SU-DHL-6 (cell line): ENCODE results near the gene SCD5.
"Not testable (repeated sequence)": the region's sequence is repeated elsewhere in the genome, so short reads cannot be mapped to it uniquely, and the experiment has no call there.

ENCODE experiments used
- EZH2phosphoT487 ChIP-seq: fragments of 200-600 bp; sonication (generic), shearing (Covaris generic); conservative IDR thresholded peaks from 2 replicates; pipeline ENCODE4 v1.6.1; 2018; ENCODE audit warnings: mild to moderate bottlenecking, antibody characterized with exemption, low read length, moderate library complexity, mixed read lengths
- TF ChIP-seq, protein P1 (sequence below): fragments of 200-600 bp; sonication (generic); IDR thresholded peaks from one replicate; pipeline ENCODE4 v1.5.1; 2017; ENCODE audit warnings: antibody characterized with exemption, mild to moderate bottlenecking, low read length, moderate library complexity; ENCODE audit not compliant: insufficient read depth, poor library complexity, severe bottlenecking

GRCh38 chr4:82833060-82833459, 34.5 kb upstream of the SCD5 start:
- TF ChIP-seq, protein P1, sequence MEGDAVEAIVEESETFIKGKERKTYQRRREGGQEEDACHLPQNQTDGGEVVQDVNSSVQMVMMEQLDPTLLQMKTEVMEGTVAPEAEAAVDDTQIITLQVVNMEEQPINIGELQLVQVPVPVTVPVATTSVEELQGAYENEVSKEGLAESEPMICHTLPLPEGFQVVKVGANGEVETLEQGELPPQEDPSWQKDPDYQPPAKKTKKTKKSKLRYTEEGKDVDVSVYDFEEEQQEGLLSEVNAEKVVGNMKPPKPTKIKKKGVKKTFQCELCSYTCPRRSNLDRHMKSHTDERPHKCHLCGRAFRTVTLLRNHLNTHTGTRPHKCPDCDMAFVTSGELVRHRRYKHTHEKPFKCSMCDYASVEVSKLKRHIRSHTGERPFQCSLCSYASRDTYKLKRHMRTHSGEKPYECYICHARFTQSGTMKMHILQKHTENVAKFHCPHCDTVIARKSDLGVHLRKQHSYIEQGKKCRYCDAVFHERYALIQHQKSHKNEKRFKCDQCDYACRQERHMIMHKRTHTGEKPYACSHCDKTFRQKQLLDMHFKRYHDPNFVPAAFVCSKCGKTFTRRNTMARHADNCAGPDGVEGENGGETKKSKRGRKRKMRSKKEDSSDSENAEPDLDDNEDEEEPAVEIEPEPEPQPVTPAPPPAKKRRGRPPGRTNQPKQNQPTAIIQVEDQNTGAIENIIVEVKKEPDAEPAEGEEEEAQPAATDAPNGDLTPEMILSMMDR = not testable (repeated sequence)
- TF ChIP-seq EZH2phosphoT487 = not testable (repeated sequence)
